Right lobe of liver (tissue), 4 donors: Measurements from ENCODE around the gene DNAI7.

Experiments
- POLR2A ChIP-seq: fragments of 450-650 bp; IDR thresholded peaks from one replicate; pipeline ENCODE4 v1.6.1; 2017; ENCODE audit warnings: antibody characterized with exemption, mild to moderate bottlenecking
- TF ChIP-seq, protein P1 (sequence below), 4 donors: fragments of 200-600 bp in 3 of 4; fragments of 450-650 bp in 1 of 4; IDR thresholded peaks; one replicate each; pipeline versions ENCODE4 v1.5.1 to v1.8.0; 2016 to 2022; ENCODE audit warnings: antibody characterized with exemption in 4 of 4, mild to moderate bottlenecking in 2 of 4
- donor health status: DM: no; HTN: no; CAD: no.
- donor health status: DM: no; HTN: no; CAD: no.
- donor health status: DM: no; HTN: yes; CAD: no.

DNA sequence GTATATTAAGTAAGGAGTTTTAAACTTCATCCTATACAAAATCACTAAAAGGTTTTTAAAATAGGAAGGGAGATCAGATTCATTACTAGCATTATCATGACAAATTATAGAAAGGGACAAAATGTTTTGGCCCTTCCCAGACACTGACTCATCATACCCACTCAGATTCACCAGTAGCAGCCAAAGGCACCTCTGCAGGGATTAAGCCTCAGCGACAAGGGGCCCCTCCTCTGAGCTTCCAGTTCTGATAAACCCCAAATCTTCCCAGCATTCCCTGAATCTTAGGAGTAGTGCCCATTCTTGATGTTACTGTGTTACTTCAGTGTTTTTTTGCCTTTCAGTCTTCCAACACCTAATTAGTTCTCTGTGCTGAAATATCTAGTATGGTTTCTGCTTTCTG is 41.2 kb upstream of the DNAI7 start:
- TF ChIP-seq, protein P1, sequence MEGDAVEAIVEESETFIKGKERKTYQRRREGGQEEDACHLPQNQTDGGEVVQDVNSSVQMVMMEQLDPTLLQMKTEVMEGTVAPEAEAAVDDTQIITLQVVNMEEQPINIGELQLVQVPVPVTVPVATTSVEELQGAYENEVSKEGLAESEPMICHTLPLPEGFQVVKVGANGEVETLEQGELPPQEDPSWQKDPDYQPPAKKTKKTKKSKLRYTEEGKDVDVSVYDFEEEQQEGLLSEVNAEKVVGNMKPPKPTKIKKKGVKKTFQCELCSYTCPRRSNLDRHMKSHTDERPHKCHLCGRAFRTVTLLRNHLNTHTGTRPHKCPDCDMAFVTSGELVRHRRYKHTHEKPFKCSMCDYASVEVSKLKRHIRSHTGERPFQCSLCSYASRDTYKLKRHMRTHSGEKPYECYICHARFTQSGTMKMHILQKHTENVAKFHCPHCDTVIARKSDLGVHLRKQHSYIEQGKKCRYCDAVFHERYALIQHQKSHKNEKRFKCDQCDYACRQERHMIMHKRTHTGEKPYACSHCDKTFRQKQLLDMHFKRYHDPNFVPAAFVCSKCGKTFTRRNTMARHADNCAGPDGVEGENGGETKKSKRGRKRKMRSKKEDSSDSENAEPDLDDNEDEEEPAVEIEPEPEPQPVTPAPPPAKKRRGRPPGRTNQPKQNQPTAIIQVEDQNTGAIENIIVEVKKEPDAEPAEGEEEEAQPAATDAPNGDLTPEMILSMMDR (IDR thresholded peaks at IDR 0.05) = no peak
- TF ChIP-seq POLR2A = no peak
